HepG2 (cell line): ENCODE data around the gene ABCC8. TPM values are rescaled to one million over a fixed set of nuclear protein-coding genes. Genes with fewer than 3 reads are reported as not detected.
A peak's percentile ranks its signal among the peaks of the same experiment; 100 is the strongest.

ENCODE experiments used
- AHDC1 ChIP-seq: sonication (generic); formaldehyde crosslinking; IDR thresholded peaks from 2 replicates; pipeline ENCODE4 v1.5.1; 2020; ENCODE audit warnings: mild to moderate bottlenecking, missing genetic modification reagents, borderline replicate concordance
- ETV5 ChIP-seq: IDR thresholded peaks from 2 replicates; pipeline ENCODE4 v1.6.1; 2018; ENCODE audit warnings: missing biosample characterization, missing genetic modification reagents, inconsistent platforms, borderline replicate concordance
- GZF1 ChIP-seq: sonication (generic); formaldehyde crosslinking; IDR thresholded peaks from 2 replicates; pipeline ENCODE4 v1.5.1; 2020; ENCODE audit warnings: mild to moderate bottlenecking, missing genetic modification reagents
- HMG20B ChIP-seq: conservative IDR thresholded peaks from 2 replicates; pipeline ENCODE4 v1.6.1; 2016; ENCODE audit warnings: missing genetic modification reagents, missing compliant biosample characterization
- MEIS1 ChIP-seq: sonication (generic); formaldehyde crosslinking; IDR thresholded peaks from 2 replicates; pipeline ENCODE4 v1.9.0; 2021; ENCODE audit warnings: mild to moderate bottlenecking, missing genetic modification reagents, moderate library complexity, borderline replicate concordance
- PAX8 ChIP-seq: sonication (generic); formaldehyde crosslinking; IDR thresholded peaks from 2 replicates; pipeline ENCODE4 v1.8.0; 2022; ENCODE audit warnings: mild to moderate bottlenecking, missing genetic modification reagents, borderline replicate concordance
- PHF21A ChIP-seq: sonication (generic); formaldehyde crosslinking; IDR thresholded peaks from 2 replicates; pipeline ENCODE4 v1.5.0; 2020; ENCODE audit warnings: mild to moderate bottlenecking, missing genetic modification reagents
- TAF1 ChIP-seq: sonication (generic); formaldehyde crosslinking; IDR thresholded peaks from 2 replicates; pipeline ENCODE4 v1.4.0; 2020; ENCODE audit warnings: missing genetic modification reagents
- ZBTB8A ChIP-seq: sonication (generic); formaldehyde crosslinking; IDR thresholded peaks from 2 replicates; pipeline ENCODE4 v1.4.0; 2020; ENCODE audit warnings: mild to moderate bottlenecking, low read depth, missing genetic modification reagents, borderline replicate concordance
- ZSCAN12 ChIP-seq: sonication (generic); formaldehyde crosslinking; IDR thresholded peaks from 2 replicates; pipeline ENCODE4 v1.9.0; 2021; ENCODE audit warnings: mild to moderate bottlenecking, missing genetic modification reagents
- polyA plus RNA-seq, 8 experiments: library from polyadenylated mRNA; depleted of rRNA in 3 of 8; stranded (reverse) in 7 of 8; unstranded in 1 of 8; fragments of >200 nt; fragmentation: Illumina TruSeq in 4 of 8; extraction: Trizol in 4 of 8; gene quantifications; 2 replicates each; pipeline versions ENCODE4 v1.2.1 to v1.2.3, GENCODE V29; 2011 to 2016; ENCODE audit warnings: low read depth in 4 of 8, missing spikeins in 1 of 8, mixed read lengths in 1 of 8; ENCODE audit not compliant: insufficient read depth in 1 of 8
- total RNA-seq, 5 experiments: library from RNA; depleted of rRNA; stranded (reverse); fragments of >200 nt; fragmentation: Illumina TruSeq; extraction: Trizol; gene quantifications; 2 replicates each; pipeline ENCODE4 v1.2.3, GENCODE V29; 2016; ENCODE audit warnings: low read depth in 1 of 5
- TF ChIP-seq, protein P1 (sequence below): sonication (generic); formaldehyde crosslinking; IDR thresholded peaks from 2 replicates; pipeline ENCODE4 v1.4.0; 2020; ENCODE audit warnings: missing genetic modification reagents, borderline replicate concordance
- TF ChIP-seq, protein P2 (sequence below): sonication (generic); formaldehyde crosslinking; conservative IDR thresholded peaks from 2 replicates; pipeline ENCODE4 v1.4.0; 2020; ENCODE audit warnings: missing genetic modification reagents
- TF ChIP-seq, protein P3 (sequence below): sonication (generic); formaldehyde crosslinking; IDR thresholded peaks from 2 replicates; pipeline ENCODE4 v1.5.1; 2020; ENCODE audit warnings: missing genetic modification reagents, mild to moderate bottlenecking, borderline replicate concordance

The ABCC8 gene
- total and polyA plus RNA-seq, 2 of the 13 experiments (the other 11 are each of a cell fraction or from before 2014, with no cell fraction given): not detected

GRCh38 chr11:17352950-17353820, 123.5 kb downstream of the ABCC8 start (continued):
- TF ChIP-seq, protein P1, sequence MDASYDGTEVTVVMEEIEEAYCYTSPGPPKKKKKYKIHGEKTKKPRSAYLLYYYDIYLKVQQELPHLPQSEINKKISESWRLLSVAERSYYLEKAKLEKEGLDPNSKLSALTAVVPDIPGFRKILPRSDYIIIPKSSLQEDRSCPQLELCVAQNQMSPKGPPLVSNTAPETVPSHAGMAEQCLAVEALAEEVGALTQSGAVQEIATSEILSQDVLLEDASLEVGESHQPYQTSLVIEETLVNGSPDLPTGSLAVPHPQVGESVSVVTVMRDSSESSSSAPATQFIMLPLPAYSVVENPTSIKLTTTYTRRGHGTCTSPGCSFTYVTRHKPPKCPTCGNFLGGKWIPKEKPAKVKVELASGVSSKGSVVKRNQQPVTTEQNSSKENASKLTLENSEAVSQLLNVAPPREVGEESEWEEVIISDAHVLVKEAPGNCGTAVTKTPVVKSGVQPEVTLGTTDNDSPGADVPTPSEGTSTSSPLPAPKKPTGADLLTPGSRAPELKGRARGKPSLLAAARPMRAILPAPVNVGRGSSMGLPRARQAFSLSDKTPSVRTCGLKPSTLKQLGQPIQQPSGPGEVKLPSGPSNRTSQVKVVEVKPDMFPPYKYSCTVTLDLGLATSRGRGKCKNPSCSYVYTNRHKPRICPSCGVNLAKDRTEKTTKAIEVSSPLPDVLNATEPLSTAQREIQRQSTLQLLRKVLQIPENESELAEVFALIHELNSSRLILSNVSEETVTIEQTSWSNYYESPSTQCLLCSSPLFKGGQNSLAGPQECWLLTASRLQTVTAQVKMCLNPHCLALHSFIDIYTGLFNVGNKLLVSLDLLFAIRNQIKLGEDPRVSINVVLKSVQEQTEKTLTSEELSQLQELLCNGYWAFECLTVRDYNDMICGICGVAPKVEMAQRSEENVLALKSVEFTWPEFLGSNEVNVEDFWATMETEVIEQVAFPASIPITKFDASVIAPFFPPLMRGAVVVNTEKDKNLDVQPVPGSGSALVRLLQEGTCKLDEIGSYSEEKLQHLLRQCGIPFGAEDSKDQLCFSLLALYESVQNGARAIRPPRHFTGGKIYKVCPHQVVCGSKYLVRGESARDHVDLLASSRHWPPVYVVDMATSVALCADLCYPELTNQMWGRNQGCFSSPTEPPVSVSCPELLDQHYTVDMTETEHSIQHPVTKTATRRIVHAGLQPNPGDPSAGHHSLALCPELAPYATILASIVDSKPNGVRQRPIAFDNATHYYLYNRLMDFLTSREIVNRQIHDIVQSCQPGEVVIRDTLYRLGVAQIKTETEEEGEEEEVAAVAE (CRISPR knock-in tag): 0 out of 2 replicates have a peak, but pooled peaks have one; percentile 25
- 0 out of 2 replicates have a peak, but pooled peaks have one; percentile 63 for TF ChIP-seq PAX8
- TF ChIP-seq, protein P2, sequence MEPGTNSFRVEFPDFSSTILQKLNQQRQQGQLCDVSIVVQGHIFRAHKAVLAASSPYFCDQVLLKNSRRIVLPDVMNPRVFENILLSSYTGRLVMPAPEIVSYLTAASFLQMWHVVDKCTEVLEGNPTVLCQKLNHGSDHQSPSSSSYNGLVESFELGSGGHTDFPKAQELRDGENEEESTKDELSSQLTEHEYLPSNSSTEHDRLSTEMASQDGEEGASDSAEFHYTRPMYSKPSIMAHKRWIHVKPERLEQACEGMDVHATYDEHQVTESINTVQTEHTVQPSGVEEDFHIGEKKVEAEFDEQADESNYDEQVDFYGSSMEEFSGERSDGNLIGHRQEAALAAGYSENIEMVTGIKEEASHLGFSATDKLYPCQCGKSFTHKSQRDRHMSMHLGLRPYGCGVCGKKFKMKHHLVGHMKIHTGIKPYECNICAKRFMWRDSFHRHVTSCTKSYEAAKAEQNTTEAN (CRISPR knock-in tag): peak; percentile 66; the same call in 1 of the 2 replicates
- TF ChIP-seq AHDC1 (CRISPR knock-in tag): peak; percentile 45; the same call in 1 of the 2 replicates
- TF ChIP-seq ZBTB8A: no peak; the same call in 1 of the 2 replicates
- TF ChIP-seq ZSCAN12 (CRISPR knock-in tag): peak; percentile 77
- TF ChIP-seq TAF1 (CRISPR knock-in tag): peak; percentile 83
- TF ChIP-seq, protein P3, sequence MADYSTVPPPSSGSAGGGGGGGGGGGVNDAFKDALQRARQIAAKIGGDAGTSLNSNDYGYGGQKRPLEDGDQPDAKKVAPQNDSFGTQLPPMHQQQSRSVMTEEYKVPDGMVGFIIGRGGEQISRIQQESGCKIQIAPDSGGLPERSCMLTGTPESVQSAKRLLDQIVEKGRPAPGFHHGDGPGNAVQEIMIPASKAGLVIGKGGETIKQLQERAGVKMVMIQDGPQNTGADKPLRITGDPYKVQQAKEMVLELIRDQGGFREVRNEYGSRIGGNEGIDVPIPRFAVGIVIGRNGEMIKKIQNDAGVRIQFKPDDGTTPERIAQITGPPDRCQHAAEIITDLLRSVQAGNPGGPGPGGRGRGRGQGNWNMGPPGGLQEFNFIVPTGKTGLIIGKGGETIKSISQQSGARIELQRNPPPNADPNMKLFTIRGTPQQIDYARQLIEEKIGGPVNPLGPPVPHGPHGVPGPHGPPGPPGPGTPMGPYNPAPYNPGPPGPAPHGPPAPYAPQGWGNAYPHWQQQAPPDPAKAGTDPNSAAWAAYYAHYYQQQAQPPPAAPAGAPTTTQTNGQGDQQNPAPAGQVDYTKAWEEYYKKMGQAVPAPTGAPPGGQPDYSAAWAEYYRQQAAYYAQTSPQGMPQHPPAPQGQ: no peak
- peak; percentile 54; the same call in 1 of the 2 replicates for TF ChIP-seq GZF1
- 0 out of 2 replicates have a peak, but pooled peaks have one; percentile 13 for TF ChIP-seq HMG20B (CRISPR knock-in tag)
- TF ChIP-seq ETV5: peak; percentile 39; the same call in 1 of the 2 replicates
- no peak; the same call in 1 of the 2 replicates for TF ChIP-seq MEIS1
- TF ChIP-seq PHF21A: peak; percentile 92; the same call in 1 of the 2 replicates
